SW 1271 (cell line): Measurements from ENCODE around the gene RANBP10.

Experiments used
- DNase-seq, 2 experiments: peaks; one replicate each; lab custom pipeline; 2025; lab: John Stamatoyannopoulos, UW

Gene RANBP10

GRCh38 chr16:67741118-67741517 is 65.2 kb downstream of the RANBP10 start:
- no peak for DNase-seq

GRCh38 chr16:67740391-67740790 is 66.0 kb downstream of the RANBP10 start:
- no peak for DNase-seq

GRCh38 chr16:67736858-67737257 is 69.5 kb downstream of the RANBP10 start:
- DNase-seq: no peak

GRCh38 chr16:67734731-67735201 is 71.6 kb downstream of the RANBP10 start:
- DNase-seq: no peak

GRCh38 chr16:67733734-67734470 is 72.5 kb downstream of the RANBP10 start:
- no peak for DNase-seq

GRCh38 chr16:67731753-67732095 is 74.6 kb downstream of the RANBP10 start:
- DNase-seq: no peak

GRCh38 chr16:67731071-67731752 is 75.1 kb downstream of the RANBP10 start:
- DNase-seq: no peak

GRCh38 chr16:67730326-67730725 is 76.0 kb downstream of the RANBP10 start:
- DNase-seq: no peak

- no peak for DNase-seq
These were observed 76.6 kb downstream of the RANBP10 start for GRCh38 chr16:67729636-67730248.

- no peak for DNase-seq
These were observed 78.6 kb downstream of the RANBP10 start for GRCh38 chr16:67727521-67728485.

- no peak for DNase-seq
These were observed 80.0 kb downstream of the RANBP10 start for GRCh38 chr16:67726106-67727034.

- no peak for DNase-seq
These were observed 82.5 kb downstream of the RANBP10 start for GRCh38 chr16:67723911-67724305.

GRCh38 chr16:67723151-67723910 is 83.0 kb downstream of the RANBP10 start:
- DNase-seq: no peak

GRCh38 chr16:67720236-67720635 is 86.1 kb downstream of the RANBP10 start:
- no peak for DNase-seq

GRCh38 chr16:67719778-67720144 is 86.6 kb downstream of the RANBP10 start:
- DNase-seq: peak in 1 of 2 experiments; percentile 34

GRCh38 chr16:67719048-67719777 is 87.1 kb downstream of the RANBP10 start, which contains the start of gene GFOD2:
Gene GFOD2 (minus strand): TSS chr16:67719316. CDS start chr16:67685715, 33,601 bp downstream.
- DNase-seq: peak; percentile 76 to 88

GRCh38 chr16:67718668-67719047 is 87.7 kb downstream of the RANBP10 start:
- no peak for DNase-seq

GRCh38 chr16:67716097-67716496 is 90.3 kb downstream of the RANBP10 start:
- DNase-seq: no peak

- no peak for DNase-seq
These were observed 91.8 kb downstream of the RANBP10 start for GRCh38 chr16:67714522-67714921.
